GM12878 (cell line): ENCODE data around the gene CREBZF. TPM values are rescaled to one million over a fixed set of nuclear protein-coding genes. Genes with fewer than 3 reads are reported as not detected.

Experiments
- ATAC-seq: fragments of 200-7000 bp; cut with Tn5 transposase; 3 replicates; pipeline ENCODE4 v1.9.1; 2020; ENCODE audit warnings: mild to moderate bottlenecking, moderate library complexity
- BruUV-seq: library from RNA; stranded (reverse); fragments of 400-500 nt; replicated peaks from 2 replicates; lab custom pipeline; 2021; lab: Mats Ljungman, UMichigan
- CTCF ChIA-PET: fragments of 300-600 bp; sonication (Branson Sonifier 250); formaldehyde crosslinking; extraction: SDS; loops from one replicate; lab custom pipeline; 2021; ENCODE audit warnings: inconsistent platforms; lab: Yijun Ruan, JAX
- POLR2A ChIA-PET: fragments of 350-600 bp; formaldehyde crosslinking; extraction: SDS; loops from one replicate; lab custom pipeline; 2021; ENCODE audit warnings: inconsistent platforms; lab: Charles Lee
- RAD21 ChIA-PET: fragments of 300-600 bp; sonication (Branson Sonifier 250); formaldehyde crosslinking; loops from one replicate; lab custom pipeline; 2023; ENCODE audit warnings: antibody characterized with exemption; ENCODE audit not compliant: unreplicated experiment; lab: Charles Lee
- SMC1A ChIA-PET: fragments of 300-600 bp; sonication (Branson Sonifier 250); formaldehyde crosslinking; loops from one replicate; lab custom pipeline; 2023; ENCODE audit not compliant: unreplicated experiment, uncharacterized antibody; lab: Charles Lee
- DNase-seq: peaks from one replicate; pipeline ENCODE4 v3.0.0-alpha.2; 2011; ENCODE audit warnings: low read depth, low spot score
- FAIRE-seq: peaks from 3 replicates; lab custom pipeline; 2011; peaks lifted over from hg19 to GRCh38; lab: Jason Lieb, UNC
- H2AFZ ChIP-seq: 2 replicates; pipeline ENCODE4 v1.6.0; 2011; ENCODE audit warnings: low read depth, low read length, control low read depth; ENCODE audit not compliant: control insufficient read depth
- H3K27ac ChIP-seq: 2 replicates; pipeline ENCODE4 v1.5.1; 2011; ENCODE audit warnings: control low read depth; ENCODE audit not compliant: control insufficient read depth, insufficient read depth
- H3K27me3 ChIP-seq, 2 experiments: replicated peaks in 1 of 2; 2 replicates each; pipeline versions ENCODE4 v1.6.0 to v1.6.1; 2011; ENCODE audit warnings: low read length in 1 of 2; ENCODE audit not compliant: control insufficient read depth in 2 of 2, insufficient read depth in 2 of 2
- H3K36me3 ChIP-seq, 2 experiments: 2 replicates each; pipeline ENCODE4 v1.5.1; 2011; ENCODE audit warnings: low read length in 1 of 2; ENCODE audit not compliant: control insufficient read depth in 2 of 2, insufficient read depth in 2 of 2
- H3K4me1 ChIP-seq: 2 replicates; pipeline ENCODE4 v1.6.1; 2011; ENCODE audit warnings: mild to moderate bottlenecking, low read length, moderate library complexity, mixed read lengths; ENCODE audit not compliant: control insufficient read depth, insufficient read depth
- H3K4me2 ChIP-seq: 2 replicates; pipeline ENCODE4 v1.6.0; 2011; ENCODE audit warnings: control low read depth; ENCODE audit not compliant: control insufficient read depth, insufficient read depth
- H3K4me3 ChIP-seq: fragments of 200-600 bp; sonication (generic); 2 replicates; pipeline ENCODE4 v1.5.1; 2016
- H3K79me2 ChIP-seq: 2 replicates; pipeline ENCODE4 v1.6.0; 2011; ENCODE audit warnings: low read length; ENCODE audit not compliant: control insufficient read depth, insufficient read depth
- H3K9ac ChIP-seq: 2 replicates; pipeline ENCODE4 v1.8.0; 2011; ENCODE audit warnings: low read length, control low read depth, mixed read lengths; ENCODE audit not compliant: control insufficient read depth, insufficient read depth
- H3K9me3 ChIP-seq: replicated peaks from 3 replicates; pipeline ENCODE4 v1.5.1; 2011; ENCODE audit warnings: mild to moderate bottlenecking, low read length; ENCODE audit not compliant: control insufficient read depth, insufficient read depth
- H4K20me1 ChIP-seq: 2 replicates; pipeline ENCODE4 v1.6.0; 2011; ENCODE audit not compliant: control insufficient read depth, insufficient read depth
- FOXK2 ChIP-seq: fragments of 450-650 bp; IDR thresholded peaks from 2 replicates; pipeline ENCODE4 v1.6.1; 2017; ENCODE audit warnings: mild to moderate bottlenecking, moderate library complexity
- HDAC6 ChIP-seq: fragments of 200-600 bp; sonication (generic); IDR thresholded peaks from one replicate; pipeline ENCODE4 v1.8.0; 2017; ENCODE audit warnings: antibody characterized with exemption; ENCODE audit not compliant: unreplicated experiment
- KLF5 ChIP-seq: fragments of 450-650 bp; IDR thresholded peaks from 2 replicates; pipeline ENCODE4 v1.6.1; 2014; ENCODE audit warnings: mild to moderate bottlenecking; ENCODE audit not compliant: partially characterized antibody
- NFYB ChIP-seq: IDR thresholded peaks from 2 replicates; pipeline ENCODE4 v1.6.1; 2011; ENCODE audit warnings: low read depth, mild to moderate bottlenecking, low read length, improper control_type of control experiment, moderate library complexity; ENCODE audit not compliant: insufficient read depth
- POU2F2 ChIP-seq: IDR thresholded peaks from 3 replicates; pipeline ENCODE4 v1.6.1; 2011; ENCODE audit warnings: low read depth, mild to moderate bottlenecking, low read length, borderline replicate concordance
- WGBS: methylation state at CpG from one replicate; pipeline ENCODE4 v1.1.6; 2016; ENCODE audit warnings: low lambda C conversion rate; ENCODE audit not compliant: insufficient replicate concordance, insufficient coverage; ENCODE audit errors: missing lambda C conversion rate; 5-methylcytosine and 5-hydroxymethylcytosine counted together
- in situ Hi-C: fragments of 300-500 bp; cut with MboI; formaldehyde crosslinking; loops from 9 replicates; pipeline ENCODE4 v1.14.3; 2018; ENCODE audit warnings: mixed read lengths
- intact Hi-C: fragments of 100-400 bp; cut with micrococcal nuclease; formaldehyde crosslinking; loops from one replicate; pipeline ENCODE4 v1.14.2; 2022; ENCODE audit not compliant: unreplicated experiment
- polyA plus RNA-seq, 11 experiments: library from polyadenylated mRNA; depleted of rRNA in 4 of 11; unstranded in 6 of 11; stranded (reverse) in 5 of 11; fragments of >200 nt; fragmentation: Nextera tagmentation in 4 of 11; fragmentation: Illumina TruSeq in 1 of 11; extraction: Ambion mirVana in 4 of 11; extraction: Trizol in 1 of 11; gene quantifications; 1 replicate in 1 of 11; 2 replicates in 10 of 11; pipeline versions ENCODE4 v1.2.1 to v1.2.3, GENCODE V29; 2011 to 2016; ENCODE audit warnings: inconsistent platforms in 2 of 11, missing spikeins in 2 of 11, low read depth in 1 of 11
- total RNA-seq, 4 experiments: library from RNA; depleted of rRNA in 3 of 4; stranded (reverse); fragments of >200 nt in 3 of 4; fragmentation: Illumina TruSeq in 1 of 4; extraction: Trizol in 1 of 4; gene quantifications; 2 replicates each; pipeline versions ENCODE4 v1.2.1 to v1.2.3, GENCODE V29; 2013 to 2021
- TF ChIP-seq, protein P1 (sequence below): fragments of 450-650 bp; IDR thresholded peaks from 2 replicates; pipeline ENCODE4 v1.6.1; 2017; ENCODE audit warnings: low read depth, mild to moderate bottlenecking, moderate library complexity

CREBZF gene
- total and polyA plus RNA-seq, 10 of the 15 experiments (the other 5 are each of a cell fraction or from before 2014, with no cell fraction given) = 11.1 to 51.2 (median 34.1) TPM

DNA sequence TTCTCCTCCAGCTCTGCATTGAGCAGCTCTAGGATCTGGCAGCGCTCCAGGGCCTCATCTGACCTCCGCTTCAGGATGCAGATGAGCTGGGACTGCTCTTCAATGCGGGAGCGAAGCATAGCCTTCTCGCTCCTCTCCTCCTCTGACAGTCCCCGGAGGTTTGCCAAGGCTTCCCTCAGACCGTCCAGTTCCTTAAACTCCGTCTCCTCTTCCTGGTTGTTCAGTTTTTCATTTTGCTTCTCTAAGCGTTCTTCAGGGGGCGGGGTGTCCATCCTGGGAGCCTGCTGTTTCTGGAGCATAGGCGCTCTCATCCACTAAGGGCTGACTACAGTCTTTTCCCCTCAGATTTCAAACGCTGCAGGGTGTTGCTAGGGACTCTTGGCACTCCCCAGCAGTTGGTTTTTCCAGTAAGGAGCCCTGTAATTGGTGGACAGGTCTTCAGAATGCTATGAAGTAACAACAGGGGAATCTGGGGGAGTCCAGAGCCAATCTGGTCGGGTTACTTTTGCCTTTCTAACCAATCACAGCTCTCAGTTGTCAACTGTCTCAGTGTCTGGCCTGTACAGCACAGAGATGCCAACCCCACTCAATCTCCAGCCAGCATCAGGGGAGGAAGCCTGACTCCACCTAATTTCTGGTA, 21.0 kb upstream of the CREBZF start, which contains the start of gene CCDC89:
Gene CCDC89, minus strand, starts transcription at position 376 of the 640 bp plus-strand sequence. Its CDS starts 65 bp downstream, at position 311.
- no peak for FAIRE-seq
- intact Hi-C loops = no loop called here

More for the DNA sequence above, 21.0 kb upstream of the CREBZF start, which contains the start of gene CCDC89:
- H3K9ac ChIP-seq = no peak within 1 kb of the TSS
- TF ChIP-seq KLF5 = no peak
- 0 out of 2 replicates have a peak, but pooled peaks have one; percentile 20 for TF ChIP-seq NFYB
- no peak for TF ChIP-seq FOXK2
- no peak for TF ChIP-seq POU2F2
- no peak for TF ChIP-seq HDAC6
- TF ChIP-seq, protein P1, sequence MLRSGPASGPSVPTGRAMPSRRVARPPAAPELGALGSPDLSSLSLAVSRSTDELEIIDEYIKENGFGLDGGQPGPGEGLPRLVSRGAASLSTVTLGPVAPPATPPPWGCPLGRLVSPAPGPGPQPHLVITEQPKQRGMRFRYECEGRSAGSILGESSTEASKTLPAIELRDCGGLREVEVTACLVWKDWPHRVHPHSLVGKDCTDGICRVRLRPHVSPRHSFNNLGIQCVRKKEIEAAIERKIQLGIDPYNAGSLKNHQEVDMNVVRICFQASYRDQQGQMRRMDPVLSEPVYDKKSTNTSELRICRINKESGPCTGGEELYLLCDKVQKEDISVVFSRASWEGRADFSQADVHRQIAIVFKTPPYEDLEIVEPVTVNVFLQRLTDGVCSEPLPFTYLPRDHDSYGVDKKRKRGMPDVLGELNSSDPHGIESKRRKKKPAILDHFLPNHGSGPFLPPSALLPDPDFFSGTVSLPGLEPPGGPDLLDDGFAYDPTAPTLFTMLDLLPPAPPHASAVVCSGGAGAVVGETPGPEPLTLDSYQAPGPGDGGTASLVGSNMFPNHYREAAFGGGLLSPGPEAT = no peak
- in situ Hi-C loops = no loop called here
- H2AFZ ChIP-seq = no peak within 1 kb of the TSS; the same call in 1 of the 2 replicates
- ATAC-seq = peak; percentile 48
- H3K27ac ChIP-seq = no peak within 1 kb of the TSS
- no peak within 1 kb of the TSS for H3K4me2 ChIP-seq
- no peaks in the 10 kb centered on the region for H3K36me3 ChIP-seq
- DNase-seq = no peak
- H3K27me3 ChIP-seq = no peaks in the 10 kb centered on the region; a peak in 1 of 4 replicates
- POLR2A ChIA-PET = interaction anchor here (1.5 kb wide), 1 partner anchor 11 kb away, joined by 5 read pairs; no protein-coding TSS in a partner anchor
- no TSS peak for BruUV-seq
- RAD21 ChIA-PET = no interaction called here
- H3K4me3 ChIP-seq = no peak within 1 kb of the TSS
- SMC1A ChIA-PET = interaction anchor here (0.9 to 1.2 kb wide), 4 partner anchors 10 to 157 kb away, joined by 3 to 5 read pairs (median 3); no protein-coding TSS in a partner anchor
- CTCF ChIA-PET = interaction anchor here (0.9 to 4.7 kb wide), 3 partner anchors 11 to 23 kb away, joined by 3 to 27 read pairs (median 4); no protein-coding TSS in a partner anchor
- no peaks in the 10 kb centered on the region; the same call in 2 of the 3 replicates for H3K9me3 ChIP-seq
- peaks cover 5% of the 10 kb centered on the region; the same call in 1 of the 2 replicates for H3K4me1 ChIP-seq
- no peaks in the 10 kb centered on the region for H3K79me2 ChIP-seq
- 56% methylated on average over 13 of the region's 13 CpGs for WGBS
- no peaks in the 10 kb centered on the region for H4K20me1 ChIP-seq
